Renal cortical epithelial cell (primary cell): ENCODE data around the gene ARFIP1. TPM values are rescaled to one million over a fixed set of nuclear protein-coding genes. Genes with fewer than 3 reads are reported as not detected.

Source experiments
- DNase-seq: peaks from one replicate; pipeline ENCODE4 v3.0.0-alpha.2; 2011; ENCODE audit warnings: low read depth
- total RNA-seq: library from RNA; depleted of rRNA; stranded (reverse); fragments of >200 nt; gene quantifications from 2 replicates; pipeline ENCODE4 v1.2.3, GENCODE V29; 2014

ARFIP1 gene
- total RNA-seq, 1 donor from 2014 or later: 51.9 TPM

GRCh38 chr4:152961014-152961772 is 181.4 kb downstream of the ARFIP1 start:
- no peak for DNase-seq

GRCh38 chr4:152961773-152962115 is 182.0 kb downstream of the ARFIP1 start:
- DNase-seq: no peak

Other genes starting within 250 kb of the ARFIP1 start
- gene FBXW7, start 243.9 kb upstream of the ARFIP1 start, total RNA-seq: 107 and 125 TPM in 2 replicates
- gene TMEM154, start 100.0 kb upstream of the ARFIP1 start, total RNA-seq: 8.3 and 20.3 TPM in 2 replicates
- 0.87 and 1.7 TPM in 2 replicates for gene TIGD4, start 224 bp upstream of the ARFIP1 start, total RNA-seq
- gene FHDC1, start 156.4 kb downstream of the ARFIP1 start, total RNA-seq: 3.6 and 5.5 TPM in 2 replicates